ENCODE results near the gene GLIPR2. TPM values are rescaled to one million over a fixed set of nuclear protein-coding genes. Genes with fewer than 3 reads are reported as not detected.
"Not testable (repeated sequence)": the region's sequence is repeated elsewhere in the genome, so short reads cannot be mapped to it uniquely, and the experiment has no call there.

GLIPR2 gene
- total and polyA plus RNA-seq, 11 donors, result 4.7 to 33.0 (median 7.6) TPM

- Histone ChIP-seq H3K9me3 (peaks cover 0 to 5% (median 0%) of the 10 kb centered on the region in 12 donors), H3K4me1 (peaks cover 0 to 63% (median 16%) of the 10 kb centered on the region in 12 donors), H3K4me3 (no peak overlapping the region), H3K36me3 (peaks cover 0 to 17% (median 0%) of the 10 kb centered on the region in 9 donors), H3K27ac (peak overlapping the region; percentile 42 to 91 (median 66)), H3K27me3 (no peaks in the 10 kb centered on the region)
- ATAC-seq (peak; percentile 47 to 59 (median 52)), DNase-seq (no peak)
- intact Hi-C loops (cut with DNase I), result no loop called here
- TF ChIP-seq CTCF (IDR thresholded peaks at IDR 0.05), result no peak
- no peak for TF ChIP-seq POLR2A (IDR thresholded peaks at IDR 0.05)
- 71 to 89% (median 76%) methylated on average over 2 of the region's 2 CpGs for WGBS, 4 donors
Observed at GRCh38 chr9:36158122-36158521, 21.6 kb downstream of the GLIPR2 start.

- H3K27ac ChIP-seq, result peak overlapping the region; percentile 42 to 91 (median 66)
- peaks cover 0 to 63% (median 21%) of the 10 kb centered on the region in 12 donors for H3K4me1 ChIP-seq
- H3K4me3 ChIP-seq, result no peak overlapping the region
- peaks cover 0 to 17% (median 0%) of the 10 kb centered on the region in 9 donors for H3K36me3 ChIP-seq
- peaks cover 0 to 5% (median 0%) of the 10 kb centered on the region in 12 donors for H3K9me3 ChIP-seq
- no peak for DNase-seq
- H3K27me3 ChIP-seq, result no peaks in the 10 kb centered on the region
- ATAC-seq, result peak; percentile 33 to 70 (median 63)
- 78 to 83% (median 81%) methylated on average over 7 of the region's 7 CpGs for WGBS, 4 donors
- intact Hi-C loops (cut with DNase I), result no loop called here
- TF ChIP-seq POLR2A (IDR thresholded peaks at IDR 0.05), result no peak
- no peak for TF ChIP-seq CTCF (IDR thresholded peaks at IDR 0.05)
Observed at GRCh38 chr9:36158917-36159316, 22.4 kb downstream of the GLIPR2 start.

GRCh38 chr9:36159509-36159908 is 23.0 kb downstream of the GLIPR2 start:
- Histone ChIP-seq H3K27ac (peak overlapping the region in 9 of 12 donors; percentile 4 to 91 (median 70)), H3K36me3 (peaks cover 0 to 17% (median 0%) of the 10 kb centered on the region in 9 donors), H3K4me1 (peaks cover 0 to 62% (median 17%) of the 10 kb centered on the region in 12 donors)
- H3K27me3 ChIP-seq; DNase-seq; H3K9me3 ChIP-seq; ATAC-seq; H3K4me3 ChIP-seq; intact Hi-C loops (cut with DNase I): not testable (repeated sequence)
- WGBS, 4 donors, result 88 to 98% (median 95%) methylated on average over 4 of the region's 4 CpGs

- intact Hi-C loops (cut with DNase I), result loop anchor here in 4 of 10 donors (5.0 to 10.0 kb wide), 3 partner anchors 53 to 205 kb away; partner anchors contain the start of gene OR2S2 (in 3 of the 4)
- not testable (repeated sequence) for H3K4me3 ChIP-seq, ATAC-seq, DNase-seq, H3K9me3 ChIP-seq, H3K27me3 ChIP-seq
- H3K36me3 ChIP-seq, result peaks cover 0 to 17% (median 0%) of the 10 kb centered on the region in 9 donors
- H3K4me1 ChIP-seq, result peaks cover 0 to 61% (median 12%) of the 10 kb centered on the region in 12 donors
- 85 to 96% (median 87%) methylated on average over 11 of the region's 11 CpGs for WGBS, 4 donors
- peak overlapping the region in 2 of 12 donors; percentile 76 to 89 for H3K27ac ChIP-seq
Observed at GRCh38 chr9:36160126-36160525, 23.6 kb downstream of the GLIPR2 start.

- 87 to 95% (median 90%) methylated on average over 2 of the region's 2 CpGs for WGBS, 4 donors
- intact Hi-C loops (cut with DNase I), result loop anchor here in 4 of 10 donors (5.0 to 10.0 kb wide), 3 partner anchors 54 to 206 kb away; partner anchors contain the start of gene OR2S2 (in 3 of the 4)
- peak overlapping the region in 10 of 12 donors; percentile 8 to 89 (median 54) for H3K27ac ChIP-seq
- no peak for TF ChIP-seq POLR2A (IDR thresholded peaks at IDR 0.05)
- no peak for TF ChIP-seq CTCF (IDR thresholded peaks at IDR 0.05)
- H3K27me3 ChIP-seq, result peaks cover 0 to 3% (median 0%) of the 10 kb centered on the region in 9 donors
- H3K4me1 ChIP-seq, result peaks cover 0 to 67% (median 14%) of the 10 kb centered on the region in 12 donors
- H3K4me3 ChIP-seq, result no peak overlapping the region
- H3K9me3 ChIP-seq, result peaks cover 0 to 5% (median 0%) of the 10 kb centered on the region in 12 donors
- peaks cover 0 to 11% (median 0%) of the 10 kb centered on the region in 9 donors for H3K36me3 ChIP-seq
- peak in 1 of 4 donors; percentile 6 for ATAC-seq
- DNase-seq, result no peak
Observed at GRCh38 chr9:36161187-36161586, 24.7 kb downstream of the GLIPR2 start.

All from heart left ventricle (tissue), 16 donors.